Thymus (tissue), 11 donors: ENCODE measurements around the gene COL4A1. TPM values are rescaled to one million over a fixed set of nuclear protein-coding genes. Genes with fewer than 3 reads are reported as not detected.

Source experiments
- DNase-seq, 9 donors: peaks; one replicate each; pipeline ENCODE4 v3.0.0-alpha.2; 2013; ENCODE audit warnings: low spot score in 9 of 9, low read depth in 6 of 9, missing footprints in 1 of 9
- H3K27ac ChIP-seq, 2 donors: one replicate each; pipeline ENCODE4 v1.5.1; 2013; ENCODE audit warnings: control low read depth in 1 of 2, low read depth in 1 of 2, low read length in 1 of 2, mild to moderate bottlenecking in 1 of 2, moderate library complexity in 1 of 2
- H3K27me3 ChIP-seq, 2 donors: one replicate each; pipeline ENCODE4 v1.5.1; 2013; ENCODE audit warnings: low read length in 1 of 2; ENCODE audit not compliant: control insufficient read depth in 2 of 2, insufficient read depth in 1 of 2
- H3K36me3 ChIP-seq, 2 donors: one replicate each; pipeline ENCODE4 v1.5.1; 2013; ENCODE audit warnings: low read length in 1 of 2, mild to moderate bottlenecking in 1 of 2, moderate library complexity in 1 of 2; ENCODE audit not compliant: control insufficient read depth in 2 of 2, insufficient read depth in 2 of 2
- H3K4me1 ChIP-seq, 2 donors: one replicate each; pipeline ENCODE4 v1.5.1; 2013; ENCODE audit warnings: low read length in 2 of 2; ENCODE audit not compliant: control insufficient read depth in 2 of 2, insufficient read depth in 2 of 2
- H3K4me3 ChIP-seq, 2 donors: one replicate each; pipeline ENCODE4 v1.5.1; 2013; ENCODE audit warnings: low read length in 2 of 2, control low read depth in 1 of 2, mild to moderate bottlenecking in 1 of 2
- H3K9me3 ChIP-seq, 2 donors: one replicate each; pipeline ENCODE4 v1.5.1; 2013; ENCODE audit warnings: low read length in 1 of 2, mild to moderate bottlenecking in 1 of 2; ENCODE audit not compliant: control insufficient read depth in 2 of 2, insufficient read depth in 1 of 2
- WGBS: extraction: QIAGEN DNeasy Blood & Tissue Kit; methylation state at CpG from one replicate; pipeline ENCODE4 v1.1.7; 2013; 5-methylcytosine and 5-hydroxymethylcytosine counted together
- polyA plus RNA-seq: library from polyadenylated mRNA; stranded (reverse); fragments of 200-250 nt; gene quantifications from one replicate; pipeline ENCODE4 v1.2.3, GENCODE V29; 2013
- total RNA-seq: library from RNA; stranded (reverse); fragments of 120-200 nt; gene quantifications from one replicate; pipeline ENCODE4 v1.2.4, GENCODE V29; 2013
- donor health status: healthy.

The COL4A1 gene
- total and polyA plus RNA-seq, 2 donors = 63.0 to 95.2 TPM

DNA sequence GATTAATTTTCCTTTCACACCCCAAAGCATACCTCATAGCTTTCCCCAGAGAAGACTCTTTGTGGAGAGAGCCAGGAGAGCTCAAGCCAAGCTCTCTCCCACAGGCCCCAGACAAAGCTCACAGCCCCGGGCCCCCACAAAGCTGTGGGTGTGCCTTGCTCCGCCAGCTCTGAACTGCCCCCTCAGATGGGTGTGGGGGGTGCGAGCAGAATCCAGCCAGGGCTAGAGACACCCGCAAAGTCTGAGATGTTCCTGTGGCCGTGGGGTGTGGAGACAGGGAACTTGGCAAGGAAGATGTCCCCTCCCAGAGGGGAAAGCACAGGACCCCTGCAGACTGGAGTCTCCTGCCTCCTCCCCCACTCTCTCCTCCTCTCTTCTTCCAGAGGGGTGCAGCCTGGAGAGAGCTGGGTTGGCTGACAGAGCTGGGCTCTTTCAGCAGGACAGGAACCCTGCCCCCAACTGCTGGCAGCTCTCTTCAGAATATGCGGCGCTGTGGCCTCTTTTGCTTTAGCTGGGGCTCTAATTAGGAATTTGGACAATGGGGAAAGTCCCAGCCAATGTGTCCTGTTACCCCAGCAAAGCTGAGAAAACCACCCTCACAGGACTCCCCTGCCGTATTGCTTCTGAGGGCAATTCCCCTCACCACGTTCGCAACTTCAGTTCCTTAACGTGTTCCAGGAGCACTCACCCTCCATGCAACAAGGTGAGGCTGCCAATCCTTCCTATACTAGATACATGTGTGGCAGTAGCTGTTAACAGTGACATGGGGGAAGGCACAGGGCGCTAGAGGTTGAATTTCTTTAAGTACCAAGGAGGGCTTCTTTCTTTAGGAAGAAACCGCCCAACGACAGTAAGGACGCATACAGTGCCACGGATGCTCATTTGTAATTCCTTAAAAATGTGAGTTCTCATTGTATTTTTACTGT, 170.0 kb downstream of the COL4A1 start:
- H3K4me3 ChIP-seq = no peak overlapping the region
- peaks cover 3 to 20% of the 10 kb centered on the region in 2 donors for H3K4me1 ChIP-seq
- no peaks in the 10 kb centered on the region for H3K36me3 ChIP-seq
- no peak overlapping the region for H3K27ac ChIP-seq
- H3K9me3 ChIP-seq = no peaks in the 10 kb centered on the region
- WGBS = 54% methylated on average over 16 of the region's 16 CpGs
- H3K27me3 ChIP-seq = peaks cover 0 to 19% of the 10 kb centered on the region in 2 donors
- DNase-seq = no peak

DNA sequence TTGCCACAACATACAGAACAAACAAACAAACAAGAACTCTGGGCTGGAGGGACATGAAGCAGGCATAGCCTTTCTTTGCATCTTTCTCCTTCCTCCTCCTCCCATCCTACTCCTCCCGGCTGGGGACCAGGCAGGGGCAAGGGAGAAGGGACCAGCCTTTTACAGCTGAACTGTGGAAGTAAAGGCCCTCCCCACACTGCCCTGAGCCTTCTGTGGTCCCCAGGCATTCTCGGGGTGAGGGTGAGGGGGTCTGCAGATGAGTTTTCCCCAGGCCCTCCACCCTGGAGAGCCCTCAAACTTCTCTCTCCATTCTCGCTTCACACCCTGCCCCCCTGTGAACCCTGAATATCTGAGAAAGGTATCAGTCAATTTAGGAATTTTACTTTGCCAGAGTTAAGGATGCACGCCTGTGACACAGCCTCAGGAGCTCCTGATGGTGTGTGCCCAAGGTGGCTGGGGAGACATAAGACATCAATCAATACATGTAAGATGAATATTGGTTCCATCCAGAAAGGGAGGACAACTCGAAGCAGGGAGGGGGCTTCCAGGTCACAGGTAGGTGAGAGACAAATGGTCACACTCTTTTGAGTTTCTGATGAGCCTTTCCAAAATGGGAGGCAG, 170.9 kb downstream of the COL4A1 start:
- 83% methylated on average over 5 of the region's 5 CpGs for WGBS
- Histone ChIP-seq H3K4me3 (no peak overlapping the region), H3K27ac (no peak overlapping the region), H3K36me3 (no peaks in the 10 kb centered on the region), H3K9me3 (no peaks in the 10 kb centered on the region), H3K27me3 (peaks cover 0 to 19% of the 10 kb centered on the region in 2 donors), H3K4me1 (peaks cover 3 to 20% of the 10 kb centered on the region in 2 donors)
- no peak for DNase-seq

DNA sequence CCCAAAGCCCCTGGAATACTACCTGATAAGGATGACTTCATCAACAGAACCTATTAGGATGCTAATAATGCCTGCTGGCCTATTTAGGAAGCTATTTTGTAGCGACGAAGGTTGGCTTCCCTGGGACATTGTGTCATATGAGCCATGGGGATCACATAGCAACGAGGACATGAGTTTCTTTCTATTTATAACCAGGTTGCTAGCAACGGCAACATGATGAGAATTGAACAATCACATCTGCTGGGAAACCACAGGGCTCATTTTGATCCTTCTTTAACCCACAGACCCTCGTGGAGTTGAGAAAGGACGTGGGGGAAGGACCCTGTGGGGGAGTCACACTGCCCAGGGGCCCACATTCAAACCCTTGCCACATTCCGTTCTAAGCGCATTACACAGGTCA, 172.2 kb downstream of the COL4A1 start:
- H3K36me3 ChIP-seq = no peaks in the 10 kb centered on the region
- peaks cover 3 to 20% of the 10 kb centered on the region in 2 donors for H3K4me1 ChIP-seq
- peaks cover 0 to 19% of the 10 kb centered on the region in 2 donors for H3K27me3 ChIP-seq
- no peaks in the 10 kb centered on the region for H3K9me3 ChIP-seq
- no peak overlapping the region for H3K27ac ChIP-seq
- 70% methylated on average over 8 of the region's 8 CpGs for WGBS
- DNase-seq = no peak
- H3K4me3 ChIP-seq = no peak overlapping the region

DNA sequence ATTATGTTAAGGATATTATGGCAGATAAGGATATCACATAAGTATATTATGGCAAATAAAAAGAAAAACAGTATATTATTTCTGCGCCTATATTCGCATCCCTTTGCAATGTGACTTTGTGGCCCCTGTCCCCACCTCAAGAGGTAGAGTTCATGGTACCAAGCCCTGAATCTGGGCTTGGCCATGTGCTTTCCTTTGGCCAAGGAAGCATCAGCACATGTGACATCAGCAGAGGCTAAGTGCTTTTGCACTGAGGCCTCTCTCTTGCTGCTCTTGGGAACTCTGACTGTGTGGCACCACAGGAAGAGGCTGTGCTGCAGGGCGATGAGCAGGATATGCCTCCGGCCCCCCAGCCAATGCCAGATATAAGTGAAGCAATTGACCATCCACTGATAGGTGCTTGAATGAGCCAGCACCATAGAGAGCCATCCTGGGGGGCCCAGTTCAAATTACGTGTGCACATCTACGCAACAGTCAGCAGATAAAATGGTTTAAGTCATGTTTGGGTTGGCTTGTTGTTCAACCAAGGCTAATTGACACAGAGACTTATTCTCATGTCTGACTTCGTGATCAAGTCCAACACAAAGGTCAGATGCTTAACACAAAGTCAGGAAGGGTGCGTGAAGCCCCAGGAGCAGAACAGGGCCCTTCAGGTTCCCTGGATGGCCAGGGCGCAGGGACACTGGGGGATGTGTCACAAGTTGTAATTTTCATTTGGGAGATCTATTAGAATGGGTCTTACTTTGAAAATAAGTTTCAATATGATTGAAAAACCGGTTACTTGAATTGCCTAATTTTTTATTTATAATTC, 173.3 kb downstream of the COL4A1 start:
- H3K9me3 ChIP-seq = no peaks in the 10 kb centered on the region
- no peaks in the 10 kb centered on the region for H3K36me3 ChIP-seq
- no peak for DNase-seq
- no peak overlapping the region for H3K27ac ChIP-seq
- peaks cover 0 to 17% of the 10 kb centered on the region in 2 donors for H3K27me3 ChIP-seq
- peaks cover 3 to 18% of the 10 kb centered on the region in 2 donors for H3K4me1 ChIP-seq
- WGBS = 95% methylated on average over 10 of the region's 10 CpGs
- no peak overlapping the region for H3K4me3 ChIP-seq

DNA sequence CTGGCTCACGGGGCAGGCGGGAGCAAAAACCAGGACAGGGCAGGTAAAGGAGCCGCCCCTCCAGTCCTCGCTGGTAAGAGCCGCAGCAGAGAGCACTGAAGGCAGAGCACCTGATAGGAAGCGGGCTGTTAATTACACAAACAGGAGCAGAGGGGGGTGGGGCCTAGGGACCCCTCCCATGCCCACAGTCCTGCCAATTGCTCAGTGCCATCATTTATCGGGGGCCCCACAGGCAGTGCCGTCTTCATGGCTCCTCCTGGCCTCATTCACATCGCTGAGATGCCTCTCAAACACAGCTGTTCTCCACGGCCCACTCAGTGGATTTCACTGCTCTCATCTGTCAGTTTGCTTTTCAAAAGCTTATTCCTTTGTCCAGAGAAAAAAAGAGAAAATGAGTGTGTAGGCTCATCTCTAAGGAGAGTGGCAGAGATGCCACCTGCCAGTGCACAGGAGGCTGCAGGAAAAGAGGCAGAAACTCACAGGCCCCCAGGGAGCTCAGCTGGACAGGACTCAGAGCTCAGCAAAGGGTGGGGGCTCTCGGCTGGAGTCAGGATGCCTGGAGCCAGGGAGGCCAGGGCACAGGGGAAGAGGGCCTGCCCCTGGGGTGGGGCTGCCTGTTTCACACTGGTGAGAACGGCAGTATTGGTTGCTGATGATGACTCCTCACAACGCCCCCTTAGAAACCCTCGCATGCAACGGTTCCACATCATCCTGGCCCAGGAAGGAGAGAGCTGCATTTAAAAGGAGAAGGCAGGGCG, 174.6 kb downstream of the COL4A1 start:
- H3K4me1 ChIP-seq = peaks cover 0 to 8% of the 10 kb centered on the region in 2 donors
- H3K27me3 ChIP-seq = peaks cover 0 to 13% of the 10 kb centered on the region in 2 donors
- DNase-seq = no peak
- no peak overlapping the region for H3K4me3 ChIP-seq
- 90% methylated on average over 16 of the region's 16 CpGs for WGBS
- H3K27ac ChIP-seq = no peak overlapping the region
- H3K9me3 ChIP-seq = no peaks in the 10 kb centered on the region
- no peaks in the 10 kb centered on the region for H3K36me3 ChIP-seq

DNA sequence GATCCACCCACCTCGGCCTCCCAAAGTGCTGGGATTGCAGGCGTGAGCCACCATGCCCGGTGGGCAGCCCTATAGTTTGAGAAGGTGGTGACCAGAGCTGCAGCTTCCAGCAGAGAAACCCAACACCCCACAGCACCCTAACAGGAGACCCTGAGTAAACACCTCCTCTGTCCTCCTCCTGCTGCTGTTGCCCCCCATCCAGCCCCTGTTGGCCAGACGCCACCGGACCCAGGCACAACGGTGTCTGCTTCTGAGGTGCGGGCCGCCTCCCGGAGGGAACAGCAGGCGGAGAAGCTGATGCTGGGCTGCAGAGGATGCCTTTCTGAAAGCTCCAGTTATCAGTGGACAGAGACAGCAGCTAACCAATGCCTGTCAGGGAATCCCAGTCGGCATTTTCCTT, 175.5 kb downstream of the COL4A1 start:
- Histone ChIP-seq H3K36me3 (no peaks in the 10 kb centered on the region), H3K9me3 (no peaks in the 10 kb centered on the region), H3K4me1 (no peaks in the 10 kb centered on the region), H3K27me3 (peaks cover 0 to 12% of the 10 kb centered on the region in 2 donors), H3K4me3 (no peak overlapping the region), H3K27ac (no peak overlapping the region)
- no peak for DNase-seq
- WGBS = 93% methylated on average over 11 of the region's 11 CpGs

DNA sequence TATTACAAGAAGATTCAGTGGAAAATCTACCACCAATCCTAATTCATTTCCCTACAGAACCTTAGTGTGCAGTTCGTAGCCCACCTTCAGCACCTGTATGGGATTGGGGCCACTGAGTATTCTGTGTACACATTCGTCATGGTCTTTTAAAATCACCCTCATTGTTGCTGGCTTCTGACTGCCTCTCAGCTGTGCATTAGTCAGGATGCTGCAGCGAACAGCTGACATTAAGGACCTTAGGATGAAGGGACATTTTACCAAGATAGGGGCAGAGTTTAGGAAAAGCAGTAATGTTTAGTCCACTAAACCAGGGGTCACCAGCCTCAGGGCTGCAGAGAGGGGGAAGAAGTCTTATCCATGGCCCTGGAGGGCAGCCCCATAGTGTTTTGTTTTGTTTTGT, 176.5 kb downstream of the COL4A1 start:
- no peak for DNase-seq
- H3K36me3 ChIP-seq = no peaks in the 10 kb centered on the region
- peaks cover 0 to 16% of the 10 kb centered on the region in 2 donors for H3K27me3 ChIP-seq
- no peak overlapping the region for H3K4me3 ChIP-seq
- no peaks in the 10 kb centered on the region for H3K4me1 ChIP-seq
- no peak overlapping the region for H3K27ac ChIP-seq
- H3K9me3 ChIP-seq = no peaks in the 10 kb centered on the region
- WGBS = 93% methylated on average over 3 of the region's 3 CpGs

DNA sequence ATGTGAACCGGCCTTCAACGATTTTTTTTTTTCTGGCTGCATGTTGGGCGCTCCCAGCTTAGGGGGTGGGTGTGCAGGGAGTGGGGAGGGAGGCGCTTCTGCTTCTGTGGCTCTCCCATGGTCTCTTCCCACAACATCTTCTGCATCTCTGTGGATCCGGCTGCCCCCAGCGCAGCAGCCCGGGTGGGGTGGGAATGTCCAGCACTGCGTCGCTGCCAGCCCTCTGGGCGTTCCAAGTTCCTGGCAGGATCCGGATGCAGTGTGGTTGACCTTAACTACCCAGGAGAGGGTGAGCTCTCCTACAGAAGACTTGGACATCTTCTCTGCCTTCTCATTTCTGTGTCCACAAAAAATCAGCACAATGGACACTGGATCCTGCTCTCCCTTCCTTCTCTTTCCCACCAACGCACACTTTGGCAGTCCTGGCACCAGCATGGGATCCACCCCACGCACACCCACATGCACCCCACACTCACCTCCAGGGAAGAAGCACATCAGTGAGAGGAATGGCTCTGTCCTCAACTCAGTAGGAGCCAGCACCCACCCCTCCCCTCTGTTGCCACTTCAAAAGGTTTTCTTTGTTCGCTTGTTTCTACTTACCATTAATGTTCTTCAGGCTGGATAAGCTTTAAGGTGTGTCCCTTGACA, 177.3 kb downstream of the COL4A1 start:
- Histone ChIP-seq H3K27me3 (peaks cover 0 to 24% of the 10 kb centered on the region in 2 donors), H3K4me1 (no peaks in the 10 kb centered on the region), H3K27ac (no peak overlapping the region), H3K4me3 (no peak overlapping the region), H3K9me3 (no peaks in the 10 kb centered on the region), H3K36me3 (no peaks in the 10 kb centered on the region)
- DNase-seq = no peak
- WGBS = 90% methylated on average over 14 of the region's 14 CpGs
